ENCODE results near the gene CASZ1.

CASZ1 gene

DNA sequence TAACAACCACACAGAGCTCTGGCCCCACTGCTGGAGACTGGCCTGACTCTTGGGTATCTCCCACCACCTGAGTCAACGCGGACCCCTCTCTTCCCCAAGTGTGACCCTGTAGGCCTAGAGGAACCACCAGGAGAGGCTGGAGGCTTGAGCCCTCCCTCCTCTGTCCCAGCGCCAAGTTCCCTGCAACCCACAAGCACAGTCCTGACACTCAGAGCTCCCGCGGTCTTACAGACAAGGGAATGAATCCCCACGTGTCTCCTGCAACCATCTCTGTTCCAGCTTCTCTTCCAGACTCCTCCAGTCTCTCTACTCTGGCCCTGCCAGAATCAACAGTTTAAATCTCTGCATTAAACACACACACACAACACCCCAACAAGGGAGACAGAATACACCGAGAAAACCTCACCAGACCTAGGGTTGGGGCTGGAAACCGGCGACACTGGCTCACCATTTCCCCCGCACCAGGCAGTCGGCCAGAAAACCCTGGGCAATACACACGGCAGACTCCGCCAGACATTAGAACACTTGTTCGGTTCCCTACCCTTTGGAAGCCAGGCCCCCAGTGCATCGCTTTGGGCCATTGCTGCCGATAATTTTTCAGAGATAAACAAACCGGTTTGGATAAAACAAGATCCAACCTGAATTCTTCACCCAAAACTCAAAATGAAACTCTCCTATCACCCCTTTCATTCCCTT lies 21.7 kb downstream of the CASZ1 start:
- no peak for DNase-seq

DNA sequence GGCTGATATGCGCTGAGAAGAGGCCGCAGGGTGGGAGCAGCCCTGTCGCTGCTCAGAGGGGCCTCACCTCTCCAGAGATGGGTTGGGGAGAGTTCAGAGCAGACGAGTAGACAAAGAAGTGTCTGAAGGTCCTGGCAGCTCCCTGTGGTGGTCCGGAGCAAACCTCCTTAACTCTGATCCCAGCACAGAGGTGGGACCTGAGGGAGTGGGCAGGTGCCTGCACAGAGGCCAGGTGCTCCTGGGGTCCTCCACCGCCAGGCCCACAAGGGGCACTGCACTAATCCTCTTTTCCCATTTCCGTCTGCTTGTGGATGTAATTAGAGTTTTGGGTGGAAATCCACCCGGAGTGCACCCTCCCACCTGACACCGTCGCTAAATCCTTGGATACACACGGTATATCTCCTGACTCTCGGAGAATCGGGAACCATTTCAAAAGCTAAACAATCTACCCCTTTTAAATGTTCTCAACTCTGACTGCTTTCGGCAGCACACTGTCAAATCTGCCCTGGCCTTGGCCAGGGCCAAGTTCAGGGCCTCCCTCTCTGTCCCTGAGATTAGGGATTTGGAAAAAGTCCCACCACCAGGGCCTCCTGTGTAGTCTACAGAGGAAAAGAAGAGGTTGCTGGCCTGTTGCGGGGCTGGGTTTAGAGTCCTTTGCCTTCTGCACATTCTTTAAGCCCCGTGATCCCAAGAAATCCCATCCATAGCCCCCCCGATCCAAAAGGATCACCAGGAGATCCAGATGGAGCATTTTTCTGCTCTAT lies 22.4 kb downstream of the CASZ1 start:
- DNase-seq, result no peak

DNA sequence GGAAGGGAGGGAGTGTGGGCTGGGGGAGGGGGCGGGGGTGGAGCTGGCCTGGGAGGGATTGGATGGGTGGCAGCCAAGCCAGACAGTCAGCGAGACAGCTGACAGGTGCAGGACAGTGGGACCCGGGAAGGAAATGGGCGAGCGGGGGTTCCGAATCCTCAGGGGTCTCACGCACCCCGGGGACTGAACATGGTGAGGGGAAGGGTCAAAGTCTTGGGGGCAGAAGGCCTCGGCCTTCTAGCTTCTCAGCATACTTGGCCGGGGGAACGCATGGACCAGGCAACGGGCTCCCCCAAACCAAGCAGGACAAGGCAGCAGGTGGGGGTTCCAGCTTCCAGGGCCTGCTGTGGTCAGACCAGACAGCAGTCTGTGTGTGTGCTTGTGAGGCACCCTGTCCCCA lies 23.1 kb downstream of the CASZ1 start:
- DNase-seq, result no peak

DNA sequence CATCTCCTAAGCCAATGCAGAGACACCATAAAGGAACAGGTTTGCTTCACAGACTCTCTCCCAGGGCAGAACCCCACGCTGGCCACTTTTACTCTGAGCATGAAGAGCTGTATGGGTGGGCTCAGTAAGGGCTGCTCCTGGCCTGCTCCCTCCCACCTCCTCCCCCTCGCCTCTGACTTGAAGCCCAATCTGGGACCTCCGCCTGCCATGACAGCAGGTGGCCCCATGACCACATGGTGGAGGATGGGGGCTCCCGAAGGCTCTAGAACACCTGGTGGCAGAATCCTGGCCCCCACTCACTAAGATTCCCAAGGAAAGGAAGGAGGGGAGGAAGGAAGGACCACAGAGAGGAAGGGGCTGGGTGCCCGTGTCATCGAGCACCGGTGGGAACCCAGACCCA lies 23.7 kb downstream of the CASZ1 start:
- no peak for DNase-seq

DNA sequence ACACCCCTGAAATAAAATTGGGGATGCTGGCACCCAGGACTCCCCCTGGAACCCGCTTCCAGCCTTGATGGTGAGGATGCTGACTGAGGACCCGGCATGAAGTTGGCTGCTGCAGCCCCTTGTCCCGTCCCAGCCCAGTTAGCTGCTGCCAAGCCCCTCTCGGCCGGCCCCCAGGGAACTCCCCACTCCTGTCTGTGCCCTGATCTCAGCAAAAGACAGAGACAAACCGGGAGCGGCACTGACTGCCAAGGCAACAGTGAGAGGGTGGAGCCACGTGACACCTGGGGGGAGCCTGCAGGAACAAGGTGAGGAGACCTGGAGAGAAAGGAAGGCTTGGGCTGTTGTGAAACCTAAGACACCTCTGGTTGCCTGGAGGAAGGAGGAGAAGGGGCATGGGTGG lies 24.7 kb downstream of the CASZ1 start:
- no peak for DNase-seq

DNA sequence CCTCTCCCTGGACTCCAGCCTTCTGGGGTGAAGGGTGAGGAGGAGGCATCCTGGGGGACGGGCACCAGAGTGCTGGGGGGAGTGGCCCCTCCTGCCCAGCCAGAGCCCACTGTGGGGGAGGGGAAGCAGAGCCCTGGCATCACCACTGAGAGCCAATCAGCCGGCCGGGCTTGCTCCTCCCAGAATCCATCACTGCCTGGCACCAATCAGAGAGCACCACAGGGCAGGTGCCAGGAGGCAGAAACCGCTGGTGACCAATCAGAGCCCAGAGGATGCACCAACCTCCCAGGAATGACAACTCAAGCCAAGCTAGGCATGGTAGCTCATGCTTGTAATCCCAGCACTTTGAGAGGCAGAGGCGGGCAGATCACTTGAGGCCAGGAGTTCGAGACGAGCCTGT lies 27.9 kb downstream of the CASZ1 start:
- DNase-seq, result no peak

DNA sequence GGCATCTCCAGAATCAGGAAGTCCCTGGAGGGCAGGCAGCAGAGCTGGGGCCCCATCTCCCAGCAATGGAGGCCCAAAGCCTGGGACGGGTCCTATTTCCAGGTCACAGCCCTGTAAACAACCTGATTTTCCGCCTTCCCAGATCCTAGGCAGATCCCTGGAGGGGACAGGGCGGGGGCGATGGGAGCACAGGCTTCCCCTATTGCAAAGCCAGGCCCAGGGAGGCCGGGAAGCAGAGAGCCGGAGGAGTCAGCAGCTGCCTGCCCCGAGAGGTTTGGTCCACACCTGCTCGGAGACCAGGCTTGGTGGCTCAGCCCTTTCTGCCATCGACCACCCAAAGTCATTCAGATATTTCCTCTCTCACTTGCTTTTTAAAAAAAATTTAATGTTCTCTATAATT lies 29.2 kb downstream of the CASZ1 start:
- no peak for DNase-seq

DNA sequence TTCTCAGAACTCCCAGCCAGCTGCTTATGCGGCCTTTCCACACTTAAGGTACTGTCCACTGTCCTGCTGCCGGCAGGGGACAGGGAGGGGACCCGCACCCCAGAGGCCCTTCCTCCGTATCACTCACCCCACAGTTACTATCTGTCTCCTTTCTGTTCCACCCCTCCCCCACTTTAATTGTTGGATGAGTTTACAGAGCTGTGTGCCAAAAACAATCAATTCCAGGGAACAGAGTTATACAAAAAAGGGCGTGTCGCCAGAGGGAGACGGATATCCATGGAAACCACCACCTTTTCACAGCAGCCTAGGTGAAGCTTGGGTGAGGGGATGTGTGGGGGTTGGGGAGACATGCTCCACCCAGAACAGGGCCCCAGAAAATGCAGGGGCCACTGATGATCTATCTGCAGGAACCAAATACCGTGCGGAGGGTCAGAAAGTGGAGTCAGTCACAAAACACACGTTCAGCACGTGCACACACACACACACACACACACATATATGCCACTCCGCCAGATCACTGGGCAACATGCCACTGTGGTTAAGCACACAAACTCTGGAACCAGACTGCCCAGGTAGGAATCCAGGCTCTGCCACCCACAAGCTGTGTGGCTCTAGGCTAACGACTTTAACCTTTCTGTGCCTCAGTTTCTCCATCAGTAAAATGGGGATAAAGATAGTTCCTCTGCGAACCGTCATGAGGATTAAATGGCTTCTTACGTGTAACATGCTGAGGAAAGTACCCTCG lies 30.5 kb downstream of the CASZ1 start:
- DNase-seq, result no peak

DNA sequence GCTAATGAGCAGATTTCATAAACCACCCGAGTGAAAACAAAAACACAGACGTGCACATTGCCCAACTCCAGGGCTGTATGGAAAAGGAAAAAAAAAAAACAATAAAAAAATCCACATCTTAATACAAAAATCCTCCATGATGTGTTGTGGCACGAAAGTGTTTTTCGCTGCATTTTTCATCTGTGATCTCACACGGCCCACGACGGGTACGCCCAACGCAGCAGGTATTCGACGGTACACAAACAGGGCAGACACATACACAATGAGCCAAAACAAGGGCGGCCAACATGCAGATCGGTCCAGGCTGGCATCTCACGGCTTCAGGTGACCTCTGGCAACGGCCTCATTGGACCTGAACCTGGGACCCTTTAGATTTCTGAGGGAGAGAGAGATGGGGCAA lies 31.1 kb downstream of the CASZ1 start:
- no peak for DNase-seq

DNA sequence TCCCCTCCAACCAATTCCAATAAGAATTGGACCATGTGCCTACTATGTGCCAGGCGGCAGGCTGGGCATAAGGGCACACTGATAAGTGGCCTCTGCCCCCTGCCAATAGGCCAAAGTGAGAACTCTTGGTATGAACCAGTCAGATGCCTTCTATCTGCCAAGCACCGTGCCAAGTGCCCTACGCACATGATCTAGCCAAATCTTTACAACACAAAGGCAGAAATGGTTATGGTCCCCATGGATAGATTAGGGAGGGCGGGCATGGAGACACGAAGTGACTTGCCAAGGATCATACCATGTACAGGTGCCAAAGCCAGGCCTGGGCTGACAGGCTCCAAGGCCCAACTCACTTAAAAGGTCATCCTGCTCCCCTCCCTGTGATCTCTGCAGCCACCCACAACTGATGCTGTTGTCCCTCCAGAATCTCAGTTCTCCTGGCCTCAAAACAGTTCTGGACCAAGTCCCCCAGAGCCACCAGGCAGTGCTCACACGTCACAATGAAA lies 32.1 kb downstream of the CASZ1 start:
- DNase-seq, result no peak

DNA sequence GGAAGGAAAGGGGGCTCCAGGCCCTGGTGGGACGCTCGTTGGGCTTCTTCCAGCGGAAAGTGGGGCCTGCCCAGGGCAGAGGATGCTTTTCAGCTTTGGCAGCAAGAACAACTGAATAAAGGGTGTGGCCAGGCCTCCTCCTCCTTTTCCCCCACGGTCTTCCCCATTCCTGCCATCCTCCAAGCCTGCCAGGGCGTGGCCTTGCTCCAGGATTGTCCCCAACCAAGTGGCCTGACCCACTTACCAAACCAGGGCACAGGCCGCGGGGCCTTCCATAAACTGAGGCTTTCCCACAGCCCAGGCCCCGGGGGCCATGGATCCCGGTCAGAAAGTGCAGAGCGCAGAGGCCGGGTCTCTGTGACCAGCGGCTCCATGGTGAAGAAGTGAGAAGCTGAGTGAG lies 33.6 kb downstream of the CASZ1 start:
- DNase-seq, result no peak

DNA sequence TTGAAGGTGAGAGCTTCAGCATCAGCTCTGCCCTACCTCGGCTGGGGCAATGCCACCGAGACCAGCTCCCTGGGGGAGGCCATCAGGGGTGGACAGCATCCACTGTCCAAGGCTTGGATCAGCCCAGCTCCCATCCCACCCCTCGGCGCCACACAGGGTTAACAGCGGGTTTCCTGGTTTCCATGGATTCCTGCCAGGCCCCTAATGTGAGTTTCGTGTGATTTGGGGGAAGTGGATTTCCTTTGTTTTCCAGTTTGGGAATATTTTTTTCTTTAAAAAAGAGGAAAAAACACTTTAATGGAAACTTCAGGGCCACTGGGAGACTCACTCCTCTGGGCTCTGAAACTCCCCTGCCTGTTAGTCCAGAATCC lies 34.3 kb downstream of the CASZ1 start:
- no peak for DNase-seq

DNA sequence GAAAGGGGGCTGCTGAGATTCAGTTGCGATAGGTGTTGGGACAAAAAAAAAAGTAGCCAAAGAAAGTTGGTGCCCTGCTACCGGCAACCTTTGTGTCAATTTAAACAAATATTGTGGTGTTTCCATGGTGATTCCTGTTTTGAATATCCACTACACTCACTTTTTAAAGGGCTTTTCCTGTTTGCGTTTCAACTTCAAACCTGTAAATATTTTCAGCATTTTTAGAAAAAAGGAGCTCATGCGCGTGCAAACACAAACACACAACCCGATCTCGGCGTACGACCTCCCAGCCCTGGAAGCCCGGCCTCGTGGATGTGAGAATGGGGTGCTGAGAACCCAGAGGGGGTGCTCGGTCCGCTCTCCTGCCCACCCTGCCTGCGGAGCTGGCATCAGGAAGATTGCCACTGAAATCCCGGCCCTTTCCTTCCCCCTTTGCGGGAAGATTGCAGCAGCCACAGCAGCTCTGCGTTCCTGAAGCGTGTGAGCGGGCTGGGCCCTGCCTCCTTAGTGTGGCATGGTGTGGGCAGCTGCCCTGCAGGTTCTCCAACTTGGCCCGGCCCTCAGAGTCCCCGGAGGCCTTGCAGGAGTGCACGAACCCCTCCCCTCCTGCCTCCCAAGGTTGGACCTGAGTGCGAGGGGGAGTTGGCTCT lies 34.8 kb downstream of the CASZ1 start:
- DNase-seq, result no peak

DNA sequence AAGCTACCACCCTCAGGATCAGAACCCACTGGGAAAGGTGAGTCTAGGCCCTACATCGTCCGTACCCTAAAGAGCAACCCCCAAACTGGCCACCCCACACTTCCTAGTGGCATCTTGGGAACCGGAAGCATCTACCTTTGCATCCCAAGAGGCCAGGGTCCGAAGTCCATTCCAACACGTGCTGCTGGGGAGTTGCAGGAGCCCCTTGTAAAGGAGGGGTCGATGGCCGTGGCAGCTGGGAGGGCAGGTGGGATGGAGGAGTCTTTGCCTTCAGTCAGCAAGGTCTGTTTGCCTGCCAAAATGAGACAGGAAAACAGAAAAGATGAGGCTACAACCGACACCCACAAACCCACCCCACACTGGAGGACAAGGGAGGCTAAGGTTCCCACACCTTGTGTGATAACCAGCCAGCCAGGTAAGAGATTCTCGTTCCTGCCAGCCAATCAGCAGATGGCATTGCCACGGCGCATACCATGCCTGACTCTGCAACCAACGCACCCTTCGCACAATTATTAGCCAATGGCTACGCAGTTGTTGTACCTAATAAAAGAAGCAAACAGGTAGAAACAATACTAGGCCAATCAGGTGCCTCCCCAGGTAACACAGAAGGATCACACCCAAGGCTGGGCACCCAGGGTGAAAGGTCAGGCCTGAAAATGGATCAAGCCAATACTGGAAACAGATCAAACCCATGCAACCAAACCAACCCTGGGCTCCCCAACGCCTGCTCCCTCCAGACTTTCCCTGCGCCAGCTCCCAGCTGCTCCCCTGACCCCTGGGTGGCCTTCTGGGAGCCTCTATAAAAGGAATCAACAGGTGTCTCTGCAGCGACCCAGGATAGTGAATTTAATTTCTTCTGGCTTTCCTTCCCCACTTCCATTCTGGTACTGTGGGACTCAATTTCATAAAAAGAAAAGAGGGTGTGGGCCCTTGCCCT lies 35.6 kb downstream of the CASZ1 start:
- DNase-seq, result no peak

DNA sequence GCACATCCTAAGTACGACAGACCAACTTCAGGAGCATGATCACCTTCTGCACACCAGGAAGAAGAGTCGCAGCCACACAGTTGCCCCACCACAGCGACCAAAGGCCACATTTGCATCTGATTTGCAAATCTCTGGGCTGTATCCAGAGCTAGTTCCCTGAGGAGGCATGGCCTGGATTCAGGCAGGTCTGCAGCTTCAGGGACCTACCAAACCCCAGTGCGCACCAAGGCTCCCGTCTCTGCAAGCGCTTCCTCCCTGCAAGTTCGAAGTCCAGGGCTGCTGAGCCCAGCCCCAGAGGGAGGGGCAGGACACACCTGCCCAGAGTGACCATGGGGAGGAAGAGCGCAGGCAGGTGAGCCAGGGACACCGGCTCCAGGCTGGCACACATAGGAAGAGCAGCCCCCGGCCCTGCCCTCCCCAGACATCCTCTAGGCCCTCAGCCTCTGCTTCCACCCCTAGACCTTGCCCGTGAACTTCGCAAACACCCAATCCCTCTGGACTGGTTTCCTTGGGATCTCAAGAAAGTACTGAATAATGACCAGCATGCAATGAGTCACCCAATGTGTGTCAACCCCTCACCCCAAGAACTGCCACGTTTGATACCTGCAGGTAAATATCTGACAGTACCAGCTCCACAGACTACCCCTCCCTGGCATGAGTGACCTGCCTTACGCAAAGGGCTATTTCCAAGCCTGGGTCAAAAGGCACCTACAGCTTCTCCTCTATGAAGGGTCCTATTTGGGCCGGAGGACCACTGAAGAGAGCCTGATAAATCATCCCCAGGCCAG lies 36.8 kb downstream of the CASZ1 start:
- no peak for DNase-seq

DNA sequence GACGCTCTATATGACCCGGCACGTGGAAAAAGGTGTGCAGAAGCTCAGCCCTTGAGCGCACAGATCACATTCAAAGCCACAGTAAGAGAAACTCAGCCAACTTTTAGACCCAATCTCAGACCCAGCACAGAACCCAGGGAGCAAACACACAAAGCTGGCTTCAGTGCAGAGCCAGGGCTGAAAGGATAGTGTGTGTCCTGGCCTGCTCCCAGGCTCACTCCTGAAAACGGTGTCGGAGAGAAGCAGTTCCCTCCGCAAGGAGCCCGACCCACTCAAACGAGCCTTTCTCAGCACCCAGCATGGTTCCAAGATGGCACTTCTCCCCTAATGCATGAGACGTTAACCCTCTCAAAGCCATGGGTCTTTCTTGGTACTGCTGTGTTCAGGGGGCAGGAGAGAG lies 39.6 kb downstream of the CASZ1 start:
- no peak for DNase-seq

DNA sequence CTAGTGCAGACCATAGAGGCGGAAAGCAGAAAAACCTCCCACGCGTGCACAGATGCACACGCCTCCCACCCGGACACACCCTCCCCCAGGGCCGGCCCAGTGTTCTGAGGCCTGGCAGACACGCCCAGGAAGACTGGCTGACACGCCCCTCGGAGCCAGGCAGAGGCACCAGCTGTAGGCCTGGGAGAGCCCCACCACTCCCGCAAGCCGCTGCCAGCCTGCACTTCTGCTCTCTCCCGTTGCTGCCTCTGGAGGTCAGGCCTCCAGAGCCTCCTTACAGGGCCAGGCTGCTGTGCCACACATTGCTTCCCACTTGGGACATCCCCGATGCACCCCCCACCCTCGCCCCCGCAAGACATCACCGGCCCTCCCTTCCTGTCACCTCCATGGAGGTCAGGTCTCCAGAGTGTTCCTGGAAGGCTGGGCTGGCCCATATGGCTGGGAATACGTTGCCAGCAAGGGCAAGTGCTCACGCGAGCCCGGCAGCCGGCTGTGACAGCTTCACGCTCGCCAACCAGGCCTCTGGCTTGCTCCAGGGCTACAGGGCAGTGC lies 40.4 kb downstream of the CASZ1 start:
- DNase-seq, result no peak

DNA sequence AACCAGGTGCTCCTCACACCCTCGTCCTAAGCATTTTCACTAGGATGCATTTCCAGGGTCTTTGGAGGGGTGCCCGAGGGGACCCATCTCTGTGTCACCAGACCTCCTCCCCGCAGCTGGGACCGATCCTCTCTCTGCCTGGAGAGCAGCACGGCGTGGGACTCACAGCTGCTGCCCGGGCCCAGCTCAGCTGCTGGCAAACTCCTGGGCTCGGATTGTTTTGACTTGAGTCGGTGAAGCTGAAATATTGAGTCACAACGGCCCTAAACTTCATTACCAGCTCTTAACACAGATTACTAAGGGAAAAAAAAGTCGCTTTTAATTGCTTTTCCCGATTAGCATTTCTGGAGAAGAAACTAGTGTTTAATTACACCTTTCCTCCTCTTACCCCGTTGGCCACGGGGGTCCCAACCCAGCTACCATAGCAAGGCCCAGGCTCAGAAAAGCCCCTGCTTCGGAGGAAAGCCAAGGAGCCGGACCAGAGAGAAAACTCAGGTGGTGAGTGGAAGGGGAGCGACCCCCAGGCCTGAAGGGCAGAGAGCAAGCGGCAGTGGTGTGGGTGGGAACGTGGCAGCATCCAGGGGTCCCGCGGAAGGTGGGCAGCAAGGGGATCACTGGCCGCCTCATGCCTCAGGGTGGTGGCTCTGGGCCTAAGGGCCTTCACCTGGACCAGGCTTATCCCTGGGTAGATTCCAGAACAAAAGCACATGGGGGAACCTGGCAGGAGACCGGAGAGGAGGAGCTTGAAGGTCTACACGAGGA lies 41.7 kb downstream of the CASZ1 start:
- no peak for DNase-seq

DNA sequence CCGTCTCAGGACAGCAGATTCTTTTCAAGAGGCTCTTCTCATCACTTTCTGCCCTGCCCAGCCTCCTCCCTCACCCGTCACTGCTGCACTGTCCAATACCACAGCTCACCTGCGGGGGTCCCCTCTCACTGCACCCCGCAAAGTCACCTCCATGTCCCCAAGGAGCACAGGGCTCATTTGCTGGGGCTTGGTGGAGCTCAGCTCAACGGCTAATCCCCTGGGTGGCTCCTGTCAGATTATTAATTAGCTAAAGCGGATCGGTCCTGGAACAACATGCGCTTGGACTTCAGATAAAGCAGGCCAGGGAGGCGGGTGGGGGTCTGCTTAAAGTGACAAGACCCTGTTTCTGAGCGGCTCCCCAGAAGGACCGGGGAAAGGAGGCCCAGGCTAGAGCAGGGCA lies 43.1 kb downstream of the CASZ1 start:
- DNase-seq, result no peak

DNA sequence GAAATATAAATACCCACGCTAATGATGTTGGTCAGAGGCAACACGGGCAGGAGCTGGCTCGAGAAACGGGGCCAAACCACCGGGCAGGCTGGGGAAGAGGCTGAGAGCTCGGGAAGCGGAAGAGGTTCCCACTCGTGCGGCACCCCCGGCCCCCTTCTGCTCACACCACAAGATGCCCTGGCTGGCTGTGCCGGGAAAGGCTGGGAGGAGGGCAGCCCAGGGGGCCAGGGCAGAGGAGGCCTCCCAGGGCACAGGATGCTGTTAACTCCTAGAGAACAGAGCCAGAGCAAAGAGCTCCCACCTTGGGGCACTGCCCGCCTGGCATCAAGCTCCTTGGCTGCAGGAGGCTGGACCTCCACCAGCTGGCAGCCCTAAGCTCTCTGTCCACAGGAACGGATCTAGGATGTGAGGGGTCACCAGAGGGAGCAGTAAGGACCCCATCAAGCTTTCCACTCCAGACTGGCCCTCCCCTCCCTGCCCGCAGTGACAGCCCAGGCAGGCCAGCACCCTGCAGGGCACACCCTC lies 44.8 kb downstream of the CASZ1 start:
- no peak for DNase-seq

All from NK-92 treated with Interleukin-12 subunit alpha and Interleukin-12 subunit beta, amount 100 ng/mL, for 24 hours (cell line).